Smooth muscle cell (in vitro differentiated cells): ENCODE data around the gene ARHGAP25. TPM values are rescaled to one million over a fixed set of nuclear protein-coding genes. Genes with fewer than 3 reads are reported as not detected.

Experiments used
- DNase-seq: peaks from one replicate; lab custom pipeline; 2025; ENCODE audit not compliant: unreplicated experiment; lab: John Stamatoyannopoulos, UW
- H2AFZ ChIP-seq: fragments of 200-600 bp; sonication (generic); 2 replicates; pipeline ENCODE4 v1.6.0; 2016; ENCODE audit warnings: antibody characterized with exemption, low read depth, mild to moderate bottlenecking
- H3F3A ChIP-seq: fragments of 200-600 bp; sonication (generic); 2 replicates; pipeline ENCODE4 v1.6.0; 2017; ENCODE audit warnings: antibody characterized with exemption, low read depth
- H3K27ac ChIP-seq: fragments of 200-600 bp; sonication (generic); 2 replicates; pipeline ENCODE4 v1.5.1; 2016; ENCODE audit warnings: low read depth, mild to moderate bottlenecking
- H3K27me3 ChIP-seq: fragments of 200-600 bp; sonication (generic); 2 replicates; pipeline ENCODE4 v1.6.1; 2016; ENCODE audit warnings: low read depth, mild to moderate bottlenecking
- H3K36me3 ChIP-seq: fragments of 200-600 bp; sonication (generic); 2 replicates; pipeline ENCODE4 v1.5.1; 2016; ENCODE audit warnings: low read depth
- H3K4me1 ChIP-seq: fragments of 200-600 bp; sonication (generic); 2 replicates; pipeline ENCODE4 v1.5.1; 2016; ENCODE audit warnings: low read depth
- H3K4me2 ChIP-seq: fragments of 200-600 bp; sonication (generic); 2 replicates; pipeline ENCODE4 v1.6.0; 2016; ENCODE audit warnings: mild to moderate bottlenecking
- H3K4me3 ChIP-seq: fragments of 200-600 bp; sonication (generic); 2 replicates; pipeline ENCODE4 v1.5.1; 2016; ENCODE audit warnings: mild to moderate bottlenecking
- H3K79me2 ChIP-seq: fragments of 200-600 bp; sonication (generic); 2 replicates; pipeline ENCODE4 v1.6.0; 2016; ENCODE audit warnings: low read depth, mild to moderate bottlenecking
- H3K9ac ChIP-seq: fragments of 200-600 bp; sonication (generic); 2 replicates; pipeline ENCODE4 v1.6.0; 2016; ENCODE audit warnings: low read depth
- H3K9me3 ChIP-seq: fragments of 200-600 bp; sonication (generic); replicated peaks from 2 replicates; pipeline ENCODE4 v1.5.1; 2016; ENCODE audit warnings: low read depth
- H4K20me1 ChIP-seq: fragments of 200-600 bp; sonication (generic); 2 replicates; pipeline ENCODE4 v1.6.0; 2016; ENCODE audit warnings: low read depth
- WGBS: methylation state at CpG from one replicate; pipeline ENCODE4 v1.1.7; 2016; ENCODE audit warnings: low lambda C conversion rate; 5-methylcytosine and 5-hydroxymethylcytosine counted together
- polyA plus RNA-seq: library from polyadenylated mRNA; unstranded; fragments of >200 nt; fragmentation: Nextera tagmentation; extraction: Ambion mirVana; gene quantifications from 2 replicates; pipeline ENCODE4 v1.2.1, GENCODE V29; 2016
- total RNA-seq: library from RNA; depleted of rRNA; stranded (reverse); fragments of >200 nt; gene quantifications from 2 replicates; pipeline ENCODE4 v1.2.3, GENCODE V29; 2014
- TF ChIP-seq, protein P1 (sequence below): fragments of 200-600 bp; sonication (generic); IDR thresholded peaks from 2 replicates; pipeline ENCODE4 v1.5.1; 2017; ENCODE audit warnings: borderline replicate concordance, mild to moderate bottlenecking, antibody characterized with exemption; ENCODE audit not compliant: insufficient read depth, poor library complexity, severe bottlenecking

ARHGAP25 gene
- total and polyA plus RNA-seq, 2 experiments from 2014 or later, result 1.5 to 2.0 TPM

DNA sequence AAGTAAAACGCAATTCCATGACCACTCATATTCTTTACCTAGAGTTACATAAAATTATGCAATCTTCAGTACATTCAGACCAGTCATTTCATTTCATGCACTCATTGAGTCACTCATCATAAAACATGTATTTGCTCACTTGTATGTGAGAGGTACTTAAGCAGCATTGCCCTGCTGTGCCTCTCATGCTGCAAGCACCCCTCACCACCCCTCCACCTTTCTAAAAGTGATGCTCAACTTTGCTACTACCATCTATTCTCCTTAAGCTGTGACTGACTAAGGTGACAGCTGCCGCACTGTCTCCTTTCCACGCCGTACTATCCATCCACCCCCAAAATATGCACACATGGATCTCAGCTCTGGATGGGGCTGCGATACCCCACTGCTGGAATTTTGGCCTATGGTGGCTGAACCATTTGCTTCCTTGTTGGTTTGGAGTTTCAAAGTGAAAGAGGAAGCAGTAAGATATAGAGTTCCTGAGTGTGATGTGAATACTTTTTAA, 7.2 kb downstream of the ARHGAP25 start:
- Histone ChIP-seq H2AFZ (no peak overlapping the region), H3K9ac (no peak overlapping the region), H3K27ac (peak overlapping the region; percentile 57), H3K79me2 (no peaks in the 10 kb centered on the region), H3K36me3 (no peaks in the 10 kb centered on the region), H3K4me3 (no peak overlapping the region), H3F3A (peaks cover 9% of the 10 kb centered on the region), H3K9me3 (no peaks in the 10 kb centered on the region), H3K4me1 (peaks cover 12% of the 10 kb centered on the region), H4K20me1 (no peaks in the 10 kb centered on the region), H3K4me2 (peak overlapping the region; percentile 41), H3K27me3 (no peaks in the 10 kb centered on the region)
- no peak for DNase-seq
- 96% methylated on average over 5 of the region's 5 CpGs for WGBS
- TF ChIP-seq, protein P1, sequence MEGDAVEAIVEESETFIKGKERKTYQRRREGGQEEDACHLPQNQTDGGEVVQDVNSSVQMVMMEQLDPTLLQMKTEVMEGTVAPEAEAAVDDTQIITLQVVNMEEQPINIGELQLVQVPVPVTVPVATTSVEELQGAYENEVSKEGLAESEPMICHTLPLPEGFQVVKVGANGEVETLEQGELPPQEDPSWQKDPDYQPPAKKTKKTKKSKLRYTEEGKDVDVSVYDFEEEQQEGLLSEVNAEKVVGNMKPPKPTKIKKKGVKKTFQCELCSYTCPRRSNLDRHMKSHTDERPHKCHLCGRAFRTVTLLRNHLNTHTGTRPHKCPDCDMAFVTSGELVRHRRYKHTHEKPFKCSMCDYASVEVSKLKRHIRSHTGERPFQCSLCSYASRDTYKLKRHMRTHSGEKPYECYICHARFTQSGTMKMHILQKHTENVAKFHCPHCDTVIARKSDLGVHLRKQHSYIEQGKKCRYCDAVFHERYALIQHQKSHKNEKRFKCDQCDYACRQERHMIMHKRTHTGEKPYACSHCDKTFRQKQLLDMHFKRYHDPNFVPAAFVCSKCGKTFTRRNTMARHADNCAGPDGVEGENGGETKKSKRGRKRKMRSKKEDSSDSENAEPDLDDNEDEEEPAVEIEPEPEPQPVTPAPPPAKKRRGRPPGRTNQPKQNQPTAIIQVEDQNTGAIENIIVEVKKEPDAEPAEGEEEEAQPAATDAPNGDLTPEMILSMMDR, result no peak

- no peaks in the 10 kb centered on the region for H3K27me3 ChIP-seq
- H3K27ac ChIP-seq, result peak overlapping the region; percentile 30
- peaks cover 9% of the 10 kb centered on the region for H3F3A ChIP-seq
- WGBS, result 68% methylated on average over 1 of the region's 1 CpG
- no peak overlapping the region for H2AFZ ChIP-seq
- no peaks in the 10 kb centered on the region for H3K36me3 ChIP-seq
- peaks cover 12% of the 10 kb centered on the region for H3K4me1 ChIP-seq
- no peaks in the 10 kb centered on the region for H4K20me1 ChIP-seq
- no peaks in the 10 kb centered on the region for H3K9me3 ChIP-seq
- peak overlapping the region; percentile 41 for H3K4me2 ChIP-seq
- no peak for DNase-seq
- no peak overlapping the region for H3K9ac ChIP-seq
- no peaks in the 10 kb centered on the region for H3K79me2 ChIP-seq
- TF ChIP-seq, protein P1, result no peak
- H3K4me3 ChIP-seq, result no peak overlapping the region
Measured at GRCh38 chr2:68742626-68743415, 8.2 kb downstream of the ARHGAP25 start.

DNA sequence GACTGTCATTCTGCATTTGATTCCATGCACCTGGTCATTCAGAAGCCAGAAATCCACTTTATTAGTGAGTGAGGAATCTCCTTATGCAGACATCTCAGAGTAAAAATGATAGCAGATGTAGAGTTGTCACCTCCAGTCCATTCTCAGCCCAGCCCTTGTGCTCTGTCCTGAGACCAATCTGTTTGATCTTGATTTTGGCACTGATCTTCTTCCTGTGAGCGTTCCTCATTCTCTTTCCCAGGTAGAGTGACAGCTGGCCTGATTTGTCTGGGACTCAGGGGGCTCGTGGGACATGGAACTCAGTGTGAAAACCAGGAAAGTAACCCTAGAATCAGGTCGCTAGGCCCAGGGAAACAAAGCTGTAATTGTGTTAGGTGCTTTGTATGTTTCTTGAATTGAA, 8.9 kb downstream of the ARHGAP25 start:
- Histone ChIP-seq H3K36me3 (no peaks in the 10 kb centered on the region), H3K9me3 (no peaks in the 10 kb centered on the region), H3K27me3 (no peaks in the 10 kb centered on the region), H2AFZ (no peak overlapping the region), H3K9ac (no peak overlapping the region), H3K4me3 (no peak overlapping the region), H3F3A (peaks cover 14% of the 10 kb centered on the region), H3K4me1 (peaks cover 17% of the 10 kb centered on the region), H4K20me1 (no peaks in the 10 kb centered on the region), H3K4me2 (no peak overlapping the region), H3K27ac (no peak overlapping the region), H3K79me2 (no peaks in the 10 kb centered on the region)
- 95% methylated on average over 3 of the region's 3 CpGs for WGBS
- TF ChIP-seq, protein P1, result no peak
- no peak for DNase-seq
